ENCODE data around the gene RBM25.

DNA sequence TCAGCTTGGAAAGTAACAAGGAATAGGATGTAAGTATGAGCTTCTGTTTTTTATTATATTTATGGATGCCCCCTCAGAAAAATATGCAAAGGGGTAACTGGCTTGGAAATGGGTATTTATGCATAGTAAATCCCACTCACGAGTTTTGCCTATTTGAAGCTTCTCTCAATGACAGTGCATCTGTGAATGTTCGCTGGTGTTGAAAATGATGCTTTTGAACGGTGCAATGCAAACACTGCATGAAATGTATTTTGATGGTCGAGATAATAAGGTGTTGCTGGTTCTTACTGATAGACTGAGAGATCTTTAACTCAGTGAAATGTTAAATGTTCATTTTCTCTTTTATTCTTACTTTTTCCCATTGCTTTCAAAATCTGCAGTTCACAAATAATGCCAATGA is 42.0 kb downstream of the RBM25 start:
- TF ChIP-seq, protein P1, sequence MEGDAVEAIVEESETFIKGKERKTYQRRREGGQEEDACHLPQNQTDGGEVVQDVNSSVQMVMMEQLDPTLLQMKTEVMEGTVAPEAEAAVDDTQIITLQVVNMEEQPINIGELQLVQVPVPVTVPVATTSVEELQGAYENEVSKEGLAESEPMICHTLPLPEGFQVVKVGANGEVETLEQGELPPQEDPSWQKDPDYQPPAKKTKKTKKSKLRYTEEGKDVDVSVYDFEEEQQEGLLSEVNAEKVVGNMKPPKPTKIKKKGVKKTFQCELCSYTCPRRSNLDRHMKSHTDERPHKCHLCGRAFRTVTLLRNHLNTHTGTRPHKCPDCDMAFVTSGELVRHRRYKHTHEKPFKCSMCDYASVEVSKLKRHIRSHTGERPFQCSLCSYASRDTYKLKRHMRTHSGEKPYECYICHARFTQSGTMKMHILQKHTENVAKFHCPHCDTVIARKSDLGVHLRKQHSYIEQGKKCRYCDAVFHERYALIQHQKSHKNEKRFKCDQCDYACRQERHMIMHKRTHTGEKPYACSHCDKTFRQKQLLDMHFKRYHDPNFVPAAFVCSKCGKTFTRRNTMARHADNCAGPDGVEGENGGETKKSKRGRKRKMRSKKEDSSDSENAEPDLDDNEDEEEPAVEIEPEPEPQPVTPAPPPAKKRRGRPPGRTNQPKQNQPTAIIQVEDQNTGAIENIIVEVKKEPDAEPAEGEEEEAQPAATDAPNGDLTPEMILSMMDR (IDR thresholded peaks at IDR 0.05), result no peak
- no peak for TF ChIP-seq POLR2A (IDR thresholded peaks at IDR 0.05)
